Keratinocyte (primary cell): ENCODE results near the gene MEAK7. TPM values are rescaled to one million over a fixed set of nuclear protein-coding genes. Genes with fewer than 3 reads are reported as not detected.

Experiments used
- DNase-seq: peaks from one replicate; pipeline ENCODE4 v3.0.0-alpha.2; 2011; ENCODE audit warnings: low read depth, missing footprints, low spot score
- FAIRE-seq: peaks from 2 replicates; lab custom pipeline; 2011; peaks lifted over from hg19 to GRCh38; lab: Jason Lieb, UNC
- H2AFZ ChIP-seq: 2 replicates; pipeline ENCODE4 v1.6.0; 2012; ENCODE audit warnings: low read length, control low read depth, inconsistent platforms; ENCODE audit not compliant: control insufficient read depth
- H3K27ac ChIP-seq: 2 replicates; pipeline ENCODE4 v1.5.1; 2011; ENCODE audit warnings: low read length; ENCODE audit not compliant: control insufficient read depth, insufficient read depth
- H3K27me3 ChIP-seq: 3 replicates; pipeline ENCODE4 v1.6.0; 2011; ENCODE audit warnings: low read length; ENCODE audit not compliant: control insufficient read depth, insufficient read depth; ENCODE audit errors: extremely low read depth
- H3K36me3 ChIP-seq, 2 experiments: 2 replicates in 1 of 2; 3 replicates in 1 of 2; pipeline ENCODE4 v1.5.1; 2011; ENCODE audit warnings: low read length in 2 of 2, mild to moderate bottlenecking in 1 of 2; ENCODE audit not compliant: control insufficient read depth in 2 of 2, insufficient read depth in 2 of 2; ENCODE audit errors: extremely low read depth in 1 of 2
- H3K4me1 ChIP-seq: 3 replicates; pipeline ENCODE4 v1.5.1; 2011; ENCODE audit warnings: low read length; ENCODE audit not compliant: control insufficient read depth, insufficient read depth; ENCODE audit errors: extremely low read depth
- H3K4me2 ChIP-seq: 3 replicates; pipeline ENCODE4 v1.6.0; 2011; ENCODE audit warnings: low read depth, low read length; ENCODE audit not compliant: control insufficient read depth, insufficient read depth; ENCODE audit errors: extremely low read depth
- H3K4me3 ChIP-seq, 3 experiments: fragments of 200-600 bp in 1 of 3; sonication (generic) in 1 of 3; 2 replicates in 2 of 3; 3 replicates in 1 of 3; pipeline ENCODE4 v1.5.1; 2011 to 2016; ENCODE audit warnings: low read length in 3 of 3, mild to moderate bottlenecking in 3 of 3, control low read depth in 2 of 3, inconsistent platforms in 1 of 3, low read depth in 1 of 3, mixed read lengths in 1 of 3, mixed run types in 1 of 3, moderate library complexity in 1 of 3; ENCODE audit not compliant: control insufficient read depth in 2 of 3, insufficient read depth in 2 of 3; ENCODE audit errors: extremely low read depth in 1 of 3
- H3K79me2 ChIP-seq: 2 replicates; pipeline ENCODE4 v1.6.0; 2012; ENCODE audit warnings: low read length; ENCODE audit not compliant: control insufficient read depth, insufficient read depth
- H3K9ac ChIP-seq: 3 replicates; pipeline ENCODE4 v1.6.0; 2011; ENCODE audit warnings: low read length; ENCODE audit not compliant: control insufficient read depth, insufficient read depth; ENCODE audit errors: extremely low read depth
- H3K9me1 ChIP-seq: 3 replicates; pipeline ENCODE4 v1.6.0; 2011; ENCODE audit warnings: low read length; ENCODE audit not compliant: control insufficient read depth, insufficient read depth; ENCODE audit errors: extremely low read depth
- H3K9me3 ChIP-seq: 2 replicates; pipeline ENCODE4 v1.5.1; 2012; ENCODE audit warnings: low read depth, low read length; ENCODE audit not compliant: control insufficient read depth
- H4K20me1 ChIP-seq: 3 replicates; pipeline ENCODE4 v1.6.0; 2011; ENCODE audit warnings: low read length; ENCODE audit not compliant: control insufficient read depth, insufficient read depth; ENCODE audit errors: extremely low read depth
- EZH2 ChIP-seq: IDR thresholded peaks from one replicate; pipeline ENCODE4 v1.6.1; 2012; ENCODE audit warnings: inconsistent platforms, mild to moderate bottlenecking, low read length, moderate library complexity
- dilution Hi-C: fragments of 300-500 bp; cut with MboI; formaldehyde crosslinking; loops from one replicate; pipeline ENCODE4 v1.7.0; 2020; ENCODE audit warnings: low sequenced_read_pairs; ENCODE audit not compliant: extremely low pct_ligation_motif_present
- polyA plus RNA-seq, 5 experiments: library from polyadenylated mRNA; depleted of rRNA in 3 of 5; stranded (reverse) in 3 of 5; stranded (forward) in 1 of 5; unstranded in 1 of 5; fragments of >200 nt; gene quantifications; 1 replicate in 1 of 5; 2 replicates in 3 of 5; 3 replicates in 1 of 5; pipeline versions ENCODE4 v1.2.1 to v1.2.3, GENCODE V29; 2011 to 2012; ENCODE audit warnings: missing spikeins in 2 of 5, low read depth in 1 of 5, low replicate concordance in 1 of 5
- TF ChIP-seq, protein P1 (sequence below), 3 experiments: IDR thresholded peaks in 1 of 3; conservative IDR thresholded peaks in 1 of 3; optimal IDR thresholded peaks in 1 of 3; 2 replicates in 2 of 3; 3 replicates in 1 of 3; pipeline versions ENCODE3 to v1.5.1; 2011; ENCODE audit warnings: low read length in 3 of 3, mild to moderate bottlenecking in 3 of 3, moderate library complexity in 2 of 3, control low read depth in 1 of 3, inconsistent platforms in 1 of 3; ENCODE audit not compliant: insufficient read depth in 2 of 3; ENCODE audit errors: extremely low read depth in 1 of 3

The MEAK7 gene
- polyA plus RNA-seq, 1 donor (not counting 4 experiments of a cell fraction or from before 2014, with no cell fraction given) = 81.0 TPM

DNA sequence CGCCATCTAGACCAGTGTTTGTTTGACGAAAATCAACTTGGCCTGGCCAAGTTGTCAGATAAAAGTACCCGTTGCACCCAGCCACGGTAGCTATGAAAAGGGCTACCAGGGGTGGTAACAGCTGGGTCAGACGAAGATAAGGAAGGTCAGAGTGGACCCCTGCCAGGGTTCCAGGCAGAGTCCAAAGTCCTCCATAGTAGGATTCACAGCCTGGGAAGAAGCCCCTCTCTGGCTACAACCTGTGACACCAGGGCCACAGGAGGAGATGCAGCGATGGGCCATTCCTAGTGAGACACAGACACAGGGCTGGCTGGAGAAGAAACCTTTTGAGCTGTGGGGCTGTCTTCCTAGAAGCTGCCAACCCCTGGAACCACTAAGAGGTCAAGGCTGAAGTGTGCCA lies 39.3 kb downstream of the MEAK7 start:
- Histone ChIP-seq H3K27me3 (no peaks in the 10 kb centered on the region), H3K36me3 (peaks cover 24 to 50% of the 10 kb centered on the region in 2 experiments), H3K9me1 (no peaks in the 10 kb centered on the region), H3K79me2 (peaks cover 13% of the 10 kb centered on the region), H3K9me3 (no peaks in the 10 kb centered on the region), H3K4me3 (no peak overlapping the region), H3K27ac (no peak overlapping the region), H4K20me1 (no peaks in the 10 kb centered on the region), H3K4me2 (no peak overlapping the region), H3K4me1 (no peaks in the 10 kb centered on the region), H2AFZ (no peak overlapping the region), H3K9ac (no peak overlapping the region)
- dilution Hi-C loops = no loop called here
- TF ChIP-seq EZH2 = no peak
- TF ChIP-seq, protein P1, sequence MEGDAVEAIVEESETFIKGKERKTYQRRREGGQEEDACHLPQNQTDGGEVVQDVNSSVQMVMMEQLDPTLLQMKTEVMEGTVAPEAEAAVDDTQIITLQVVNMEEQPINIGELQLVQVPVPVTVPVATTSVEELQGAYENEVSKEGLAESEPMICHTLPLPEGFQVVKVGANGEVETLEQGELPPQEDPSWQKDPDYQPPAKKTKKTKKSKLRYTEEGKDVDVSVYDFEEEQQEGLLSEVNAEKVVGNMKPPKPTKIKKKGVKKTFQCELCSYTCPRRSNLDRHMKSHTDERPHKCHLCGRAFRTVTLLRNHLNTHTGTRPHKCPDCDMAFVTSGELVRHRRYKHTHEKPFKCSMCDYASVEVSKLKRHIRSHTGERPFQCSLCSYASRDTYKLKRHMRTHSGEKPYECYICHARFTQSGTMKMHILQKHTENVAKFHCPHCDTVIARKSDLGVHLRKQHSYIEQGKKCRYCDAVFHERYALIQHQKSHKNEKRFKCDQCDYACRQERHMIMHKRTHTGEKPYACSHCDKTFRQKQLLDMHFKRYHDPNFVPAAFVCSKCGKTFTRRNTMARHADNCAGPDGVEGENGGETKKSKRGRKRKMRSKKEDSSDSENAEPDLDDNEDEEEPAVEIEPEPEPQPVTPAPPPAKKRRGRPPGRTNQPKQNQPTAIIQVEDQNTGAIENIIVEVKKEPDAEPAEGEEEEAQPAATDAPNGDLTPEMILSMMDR (optimal IDR thresholded peaks at IDR 0.05 in 1 of 3, IDR thresholded peaks at IDR 0.05 in 1 of 3, conservative IDR thresholded peaks at IDR 0.05 in 1 of 3; ENCODE audit: extremely low read depth in 1 of 3, insufficient read depth in 2 of 3, low read length in 3 of 3) = no peak
- DNase-seq (no peak), FAIRE-seq (no peak)

DNA sequence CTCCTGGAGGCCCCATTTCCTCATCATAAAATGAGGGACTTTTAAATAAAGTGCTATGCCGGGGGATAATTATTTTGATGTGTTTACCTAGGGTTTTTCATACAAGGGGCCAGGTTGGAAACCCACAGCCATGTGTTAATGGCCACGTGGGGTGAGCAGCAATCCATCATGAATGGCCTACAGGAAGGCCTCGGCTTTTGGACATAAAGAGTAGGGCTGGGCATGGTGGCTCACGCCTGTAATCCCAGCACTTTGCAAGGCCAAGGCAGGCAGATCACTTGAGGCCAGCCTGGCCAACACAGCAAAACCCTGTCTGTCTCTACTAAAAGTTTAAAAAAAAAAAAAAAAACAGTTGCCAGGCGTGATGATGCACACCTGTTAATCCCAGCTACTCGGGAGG lies 40.3 kb downstream of the MEAK7 start:
- no peak for TF ChIP-seq EZH2
- TF ChIP-seq, protein P1 (optimal IDR thresholded peaks at IDR 0.05 in 1 of 3, IDR thresholded peaks at IDR 0.05 in 1 of 3, conservative IDR thresholded peaks at IDR 0.05 in 1 of 3; ENCODE audit: extremely low read depth in 1 of 3, insufficient read depth in 2 of 3, low read length in 3 of 3) = no peak
- no peak overlapping the region for H3K4me3 ChIP-seq
- peaks cover 14% of the 10 kb centered on the region for H3K79me2 ChIP-seq
- no peak overlapping the region for H2AFZ ChIP-seq
- H3K4me2 ChIP-seq = no peak overlapping the region
- FAIRE-seq (no peak), DNase-seq (no peak)
- dilution Hi-C loops = no loop called here
- no peak overlapping the region for H3K27ac ChIP-seq
- H3K9ac ChIP-seq = no peak overlapping the region
- peaks cover 29 to 57% of the 10 kb centered on the region in 2 experiments for H3K36me3 ChIP-seq
- H3K27me3 ChIP-seq = no peaks in the 10 kb centered on the region
- H3K9me3 ChIP-seq = no peaks in the 10 kb centered on the region
- H3K9me1 ChIP-seq = no peaks in the 10 kb centered on the region
- no peaks in the 10 kb centered on the region for H3K4me1 ChIP-seq
- no peaks in the 10 kb centered on the region for H4K20me1 ChIP-seq
